Astrocyte (in vitro differentiated cells and primary cell): Measurements from ENCODE around the gene BEST1. TPM values are rescaled to one million over a fixed set of nuclear protein-coding genes. Genes with fewer than 3 reads are reported as not detected.

ENCODE experiments used
- DNase-seq: peaks from one replicate; pipeline ENCODE4 v3.0.0-alpha.2; 2010; ENCODE audit warnings: low read depth
- FAIRE-seq: peaks from 2 replicates; lab custom pipeline; 2011; peaks lifted over from hg19 to GRCh38; lab: Jason Lieb, UNC
- H2AFZ ChIP-seq: 2 replicates; pipeline ENCODE4 v1.6.0; 2012; ENCODE audit warnings: low read depth, low read length, inconsistent platforms
- H3K27ac ChIP-seq: 2 replicates; pipeline ENCODE4 v1.5.1; 2011; ENCODE audit warnings: low read depth, low read length, inconsistent platforms
- H3K27me3 ChIP-seq: 2 replicates; pipeline ENCODE4 v1.6.0; 2011; ENCODE audit warnings: low read length, inconsistent platforms; ENCODE audit not compliant: insufficient read depth
- H3K36me3 ChIP-seq: 2 replicates; pipeline ENCODE4 v1.5.1; 2011; ENCODE audit warnings: low read length, inconsistent platforms; ENCODE audit not compliant: insufficient read depth
- H3K4me1 ChIP-seq: 2 replicates; pipeline ENCODE4 v1.5.1; 2011; ENCODE audit warnings: low read length, inconsistent platforms; ENCODE audit not compliant: insufficient read depth
- H3K4me2 ChIP-seq: 2 replicates; pipeline ENCODE4 v1.6.0; 2012; ENCODE audit warnings: low read length, inconsistent platforms
- H3K4me3 ChIP-seq: 2 replicates; pipeline ENCODE4 v1.5.1; 2011; ENCODE audit warnings: low read depth, mild to moderate bottlenecking, low read length, inconsistent platforms; ENCODE audit not compliant: insufficient read depth
- H3K79me2 ChIP-seq: 2 replicates; pipeline ENCODE4 v1.6.0; 2012; ENCODE audit warnings: mild to moderate bottlenecking, low read length, inconsistent platforms; ENCODE audit not compliant: insufficient read depth
- H3K9ac ChIP-seq: 2 replicates; pipeline ENCODE4 v1.6.0; 2012; ENCODE audit warnings: mild to moderate bottlenecking, low read length, inconsistent platforms
- H3K9me3 ChIP-seq: 2 replicates; pipeline ENCODE4 v1.5.1; 2012; ENCODE audit warnings: low read depth, mild to moderate bottlenecking, low read length, inconsistent platforms; ENCODE audit not compliant: insufficient read depth
- H4K20me1 ChIP-seq: 2 replicates; pipeline ENCODE4 v1.6.0; 2012; ENCODE audit warnings: low read length, inconsistent platforms; ENCODE audit not compliant: insufficient read depth
- H3K27ac Mint-ChIP-seq: one replicate; pipeline ENCODE4 v1.8.0; 2021; ENCODE audit warnings: mild to moderate bottlenecking, mixed read lengths; ENCODE audit not compliant: unreplicated experiment
- H3K27me3 Mint-ChIP-seq: one replicate; pipeline ENCODE4 v1.8.0; 2021; ENCODE audit warnings: low read depth, mixed read lengths; ENCODE audit not compliant: unreplicated experiment
- H3K36me3 Mint-ChIP-seq: one replicate; pipeline ENCODE4 v1.8.0; 2021; ENCODE audit warnings: low read depth, mixed read lengths; ENCODE audit not compliant: unreplicated experiment
- H3K4me1 Mint-ChIP-seq: one replicate; pipeline ENCODE4 v1.8.0; 2021; ENCODE audit warnings: low read depth, mixed read lengths; ENCODE audit not compliant: unreplicated experiment
- H3K4me3 Mint-ChIP-seq: one replicate; pipeline ENCODE4 v1.8.0; 2021; ENCODE audit warnings: mild to moderate bottlenecking, moderate library complexity, mixed read lengths; ENCODE audit not compliant: unreplicated experiment
- H3K9me3 Mint-ChIP-seq: one replicate; pipeline ENCODE4 v1.8.0; 2021; ENCODE audit warnings: mild to moderate bottlenecking, mixed read lengths; ENCODE audit not compliant: unreplicated experiment
- EZH2 ChIP-seq: IDR thresholded peaks from 2 replicates; pipeline ENCODE4 v1.6.1; 2012; ENCODE audit warnings: mild to moderate bottlenecking, low read length, inconsistent platforms; ENCODE audit not compliant: insufficient read depth
- total RNA-seq: library from RNA; stranded (reverse); gene quantifications from 2 replicates; pipeline ENCODE4 v1.2.1, GENCODE V29; 2021
- TF ChIP-seq, protein P1 (sequence below): IDR thresholded peaks from 2 replicates; pipeline ENCODE4 v1.5.1; 2011; ENCODE audit warnings: low read depth, mild to moderate bottlenecking, inconsistent platforms, low read length, moderate library complexity; ENCODE audit not compliant: insufficient read depth

The BEST1 gene
- total RNA-seq, 1 donor from 2014 or later = 0.66 TPM

DNA sequence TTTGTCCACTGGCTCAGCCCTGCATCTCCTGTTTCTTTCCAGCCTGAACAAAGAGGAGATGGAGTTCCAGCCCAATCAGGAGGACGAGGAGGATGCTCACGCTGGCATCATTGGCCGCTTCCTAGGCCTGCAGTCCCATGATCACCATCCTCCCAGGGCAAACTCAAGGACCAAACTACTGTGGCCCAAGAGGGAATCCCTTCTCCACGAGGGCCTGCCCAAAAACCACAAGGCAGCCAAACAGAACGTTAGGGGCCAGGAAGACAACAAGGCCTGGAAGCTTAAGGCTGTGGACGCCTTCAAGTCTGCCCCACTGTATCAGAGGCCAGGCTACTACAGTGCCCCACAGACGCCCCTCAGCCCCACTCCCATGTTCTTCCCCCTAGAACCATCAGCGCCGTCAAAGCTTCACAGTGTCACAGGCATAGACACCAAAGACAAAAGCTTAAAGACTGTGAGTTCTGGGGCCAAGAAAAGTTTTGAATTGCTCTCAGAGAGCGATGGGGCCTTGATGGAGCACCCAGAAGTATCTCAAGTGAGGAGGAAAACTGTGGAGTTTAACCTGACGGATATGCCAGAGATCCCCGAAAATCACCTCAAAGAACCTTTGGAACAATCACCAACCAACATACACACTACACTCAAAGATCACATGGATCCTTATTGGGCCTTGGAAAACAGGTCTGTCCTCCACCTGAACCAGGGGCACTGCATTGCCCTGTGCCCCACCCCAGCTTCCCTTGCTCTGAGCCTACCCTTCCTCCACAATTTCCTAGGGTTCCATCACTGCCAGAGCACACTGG lies 12.3 kb downstream of the BEST1 start:
- Mint-ChIP-seq H3K36me3 (peaks cover 37% of the 10 kb centered on the region), H3K4me1 (peaks cover 18% of the 10 kb centered on the region), H3K27ac (no peak overlapping the region), H3K4me3 (peak overlapping the region; percentile 71), H3K27me3 (peaks cover 3% of the 10 kb centered on the region), H3K9me3 (peaks cover 2% of the 10 kb centered on the region)
- Histone ChIP-seq H3K4me3 (no peak overlapping the region), H3K9ac (no peak overlapping the region), H3K4me1 (peaks cover 10% of the 10 kb centered on the region), H4K20me1 (peaks cover 59% of the 10 kb centered on the region), H3K27ac (no peak overlapping the region), H3K36me3 (peaks cover 22% of the 10 kb centered on the region), H3K4me2 (no peak overlapping the region), H3K79me2 (peaks cover 28% of the 10 kb centered on the region), H3K27me3 (no peaks in the 10 kb centered on the region), H2AFZ (no peak overlapping the region), H3K9me3 (no peaks in the 10 kb centered on the region)
- no peak for FAIRE-seq
- DNase-seq = no peak
- TF ChIP-seq, protein P1, sequence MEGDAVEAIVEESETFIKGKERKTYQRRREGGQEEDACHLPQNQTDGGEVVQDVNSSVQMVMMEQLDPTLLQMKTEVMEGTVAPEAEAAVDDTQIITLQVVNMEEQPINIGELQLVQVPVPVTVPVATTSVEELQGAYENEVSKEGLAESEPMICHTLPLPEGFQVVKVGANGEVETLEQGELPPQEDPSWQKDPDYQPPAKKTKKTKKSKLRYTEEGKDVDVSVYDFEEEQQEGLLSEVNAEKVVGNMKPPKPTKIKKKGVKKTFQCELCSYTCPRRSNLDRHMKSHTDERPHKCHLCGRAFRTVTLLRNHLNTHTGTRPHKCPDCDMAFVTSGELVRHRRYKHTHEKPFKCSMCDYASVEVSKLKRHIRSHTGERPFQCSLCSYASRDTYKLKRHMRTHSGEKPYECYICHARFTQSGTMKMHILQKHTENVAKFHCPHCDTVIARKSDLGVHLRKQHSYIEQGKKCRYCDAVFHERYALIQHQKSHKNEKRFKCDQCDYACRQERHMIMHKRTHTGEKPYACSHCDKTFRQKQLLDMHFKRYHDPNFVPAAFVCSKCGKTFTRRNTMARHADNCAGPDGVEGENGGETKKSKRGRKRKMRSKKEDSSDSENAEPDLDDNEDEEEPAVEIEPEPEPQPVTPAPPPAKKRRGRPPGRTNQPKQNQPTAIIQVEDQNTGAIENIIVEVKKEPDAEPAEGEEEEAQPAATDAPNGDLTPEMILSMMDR = no peak
- no peak for TF ChIP-seq EZH2

DNA sequence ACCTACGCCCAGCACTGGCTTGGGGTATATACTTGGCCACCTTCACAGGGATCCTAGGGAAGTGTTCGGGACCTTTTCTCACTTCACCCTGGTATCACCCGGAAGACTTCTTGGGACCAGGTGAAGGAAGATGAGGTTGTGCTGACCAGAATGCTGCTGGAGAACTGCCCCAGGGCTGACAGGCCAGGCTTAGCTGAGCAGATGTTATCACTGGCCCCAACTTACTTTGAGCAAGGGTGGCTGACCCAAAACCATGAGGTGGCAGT lies 12.8 kb downstream of the BEST1 start:
- Histone ChIP-seq H3K9ac (no peak overlapping the region), H3K9me3 (no peaks in the 10 kb centered on the region), H3K4me2 (no peak overlapping the region), H2AFZ (no peak overlapping the region), H3K36me3 (peaks cover 22% of the 10 kb centered on the region), H3K27me3 (no peaks in the 10 kb centered on the region), H3K4me3 (no peak overlapping the region), H4K20me1 (peaks cover 59% of the 10 kb centered on the region), H3K27ac (no peak overlapping the region), H3K79me2 (peaks cover 31% of the 10 kb centered on the region), H3K4me1 (peaks cover 10% of the 10 kb centered on the region)
- FAIRE-seq (no peak), DNase-seq (no peak)
- peaks cover 2% of the 10 kb centered on the region for H3K27me3 Mint-ChIP-seq
- no peak overlapping the region for H3K27ac Mint-ChIP-seq
- H3K4me3 Mint-ChIP-seq = no peak overlapping the region
- H3K36me3 Mint-ChIP-seq = peaks cover 37% of the 10 kb centered on the region
- TF ChIP-seq, protein P1 = no peak
- TF ChIP-seq EZH2 = no peak
- H3K4me1 Mint-ChIP-seq = peaks cover 18% of the 10 kb centered on the region
- H3K9me3 Mint-ChIP-seq = peaks cover 2% of the 10 kb centered on the region
